ENCODE measurements around the gene DRG2.

Gene DRG2

DNA sequence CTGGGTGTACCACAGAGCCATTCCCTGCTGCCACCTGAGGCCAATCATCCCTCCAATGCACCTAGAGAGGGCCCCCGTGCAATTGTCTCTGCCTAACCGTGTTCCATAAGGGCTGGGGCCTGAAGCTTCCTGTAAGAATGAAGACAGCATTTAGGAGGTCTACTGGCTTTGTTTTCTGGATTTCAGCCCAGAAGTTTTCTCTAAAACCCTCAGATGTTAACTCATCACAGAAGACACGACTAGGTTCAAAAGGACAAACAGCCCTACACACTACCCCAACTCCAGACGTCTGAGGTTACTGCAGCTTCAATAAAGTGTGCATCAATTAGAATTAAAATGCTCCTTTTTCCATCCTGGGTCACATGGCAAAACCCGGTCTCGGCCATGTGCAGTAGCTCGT lies 10.8 kb upstream of the DRG2 start:
- peak; percentile 54 for DNase-seq

- no peak for DNase-seq
These were observed 8.2 kb upstream of the DRG2 start for GRCh38 chr17:18079543-18079942.

DNA sequence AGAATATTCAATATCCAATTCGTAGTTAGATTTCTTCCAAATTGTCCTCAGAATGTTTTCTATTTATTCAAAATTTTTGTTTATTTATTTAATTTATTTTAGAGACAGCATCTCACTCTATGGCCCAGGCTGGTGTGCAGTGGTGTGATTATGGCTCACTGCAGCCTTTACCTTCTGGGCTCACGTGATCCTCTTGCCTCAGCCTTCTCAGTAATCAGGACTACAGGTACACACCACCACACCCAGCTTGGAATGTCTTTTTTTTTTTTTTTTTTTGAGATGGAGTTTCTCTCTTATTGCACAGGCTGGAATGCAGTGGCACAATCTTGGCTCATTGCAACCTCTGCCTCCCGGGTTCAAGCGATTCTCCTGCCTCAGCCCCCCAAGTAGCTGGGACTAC lies 3.5 kb upstream of the DRG2 start:
- DNase-seq: no peak

DNA sequence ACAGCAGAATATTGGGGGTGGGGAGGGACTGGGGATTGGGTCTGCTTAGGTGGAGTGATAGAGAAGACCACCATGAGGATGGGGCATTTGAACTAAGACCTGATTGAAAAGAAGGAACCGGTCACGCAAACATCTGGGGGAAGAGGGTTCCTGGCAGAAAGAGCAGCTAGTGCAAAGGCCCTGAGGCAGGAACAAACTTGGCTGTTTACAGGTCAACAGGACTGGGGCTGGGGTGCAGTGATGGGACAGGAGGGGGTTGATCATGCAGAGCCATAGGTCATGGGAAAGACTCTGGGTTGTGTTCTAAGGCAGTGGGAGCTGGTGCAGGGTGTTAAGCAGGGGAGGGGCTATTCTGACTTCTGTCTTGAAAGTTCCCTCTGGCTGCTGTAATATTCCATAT lies 1.9 kb downstream of the DRG2 start:
- no peak for DNase-seq

DNA sequence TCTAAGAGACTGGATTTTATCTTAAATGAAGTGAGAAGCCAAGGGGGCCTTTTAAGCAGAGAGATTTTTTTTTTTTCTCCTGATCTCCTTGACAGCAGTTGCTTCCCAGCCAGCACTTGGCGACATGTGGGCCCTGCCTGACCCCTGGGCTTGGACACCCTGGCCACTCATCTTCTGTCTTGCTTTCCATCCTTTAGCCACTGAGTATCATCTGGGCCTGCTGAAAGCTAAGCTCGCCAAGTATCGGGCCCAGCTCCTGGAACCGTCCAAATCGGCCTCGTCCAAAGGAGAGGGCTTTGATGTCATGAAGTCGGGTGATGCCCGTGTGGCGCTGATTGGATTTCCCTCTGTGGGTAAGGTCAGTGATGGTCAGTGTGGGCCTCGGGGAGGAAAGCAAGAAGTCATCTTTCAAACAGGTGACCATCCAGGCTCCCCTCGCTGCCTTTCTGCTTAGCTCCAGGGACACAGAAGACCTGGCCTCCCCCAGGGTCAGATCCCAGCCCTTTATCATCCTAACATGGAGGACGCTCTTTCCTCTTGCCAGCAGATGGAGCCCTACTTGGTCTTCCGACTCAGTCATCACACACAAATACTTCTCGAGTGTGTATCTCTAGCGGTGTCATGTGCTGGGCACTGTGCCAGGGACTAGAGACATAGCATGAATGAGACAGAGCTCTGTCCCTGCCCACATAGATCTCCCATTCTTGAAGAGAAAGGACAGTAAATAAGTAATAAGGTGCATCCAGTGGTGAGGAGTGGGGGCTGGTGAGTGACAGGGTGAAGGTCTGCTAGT lies 6.1 kb downstream of the DRG2 start:
- peak; percentile 68 for DNase-seq

DNA sequence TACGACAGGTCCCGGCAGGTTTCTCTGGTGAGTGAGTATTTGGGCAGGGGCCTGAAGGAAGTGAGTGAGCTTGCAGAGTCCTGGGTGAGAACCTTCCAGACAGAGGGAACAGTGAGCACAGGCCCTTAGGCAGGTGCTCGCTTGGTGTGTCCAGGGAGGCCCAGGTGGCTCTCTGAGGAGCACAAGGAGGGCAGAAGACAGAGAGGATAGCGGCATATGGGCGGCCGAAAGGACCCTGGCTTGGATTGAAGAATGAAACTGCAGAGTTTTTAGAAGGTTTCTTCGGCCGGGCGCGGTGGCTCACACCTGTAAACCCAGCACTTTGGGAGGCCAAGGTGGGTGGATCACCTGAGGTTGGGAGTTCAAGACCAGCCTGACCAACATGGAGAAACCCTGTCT lies 6.7 kb downstream of the DRG2 start:
- no peak for DNase-seq

DNA sequence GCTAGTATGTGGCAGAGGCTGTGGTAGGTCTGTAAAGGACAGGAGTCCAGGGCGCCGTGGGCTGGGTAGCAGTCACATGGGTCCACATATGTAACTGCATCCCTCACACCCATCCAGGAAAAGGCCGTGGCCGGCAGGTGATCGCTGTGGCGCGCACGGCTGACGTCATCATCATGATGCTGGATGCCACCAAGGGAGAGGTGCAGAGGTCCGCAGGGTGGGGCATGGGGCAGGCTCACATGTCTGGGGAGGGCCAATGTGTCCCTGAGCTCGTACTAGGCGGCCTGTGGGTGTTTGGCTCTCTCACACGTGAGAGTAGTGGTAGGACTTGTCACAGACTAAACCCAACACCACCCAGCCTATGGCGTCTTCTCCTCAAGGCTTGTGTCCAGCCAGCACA lies 11.8 kb downstream of the DRG2 start:
- no peak for DNase-seq

- no peak for DNase-seq
These were observed 12.9 kb downstream of the DRG2 start for GRCh38 chr17:18100616-18101015.

DNA sequence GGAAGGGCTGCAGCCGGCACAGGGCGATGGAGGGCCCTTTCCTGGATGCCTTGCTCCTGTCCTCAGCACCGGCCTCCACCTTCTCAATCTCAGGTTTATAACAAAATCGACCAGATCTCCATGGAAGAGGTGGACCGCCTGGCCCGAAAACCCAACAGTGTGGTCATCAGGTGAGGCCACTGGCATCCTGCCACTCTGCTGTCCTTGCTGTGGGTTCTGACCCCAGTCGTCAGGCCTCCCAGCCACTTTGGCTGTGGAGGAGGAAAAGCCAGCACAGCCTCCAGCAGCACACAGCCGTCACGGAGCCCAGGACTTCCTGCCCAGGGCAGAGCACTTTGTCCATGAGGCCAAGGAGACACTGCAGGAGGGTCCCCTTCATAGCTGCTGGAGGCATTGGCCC lies 14.1 kb downstream of the DRG2 start:
- DNase-seq: no peak

DNA sequence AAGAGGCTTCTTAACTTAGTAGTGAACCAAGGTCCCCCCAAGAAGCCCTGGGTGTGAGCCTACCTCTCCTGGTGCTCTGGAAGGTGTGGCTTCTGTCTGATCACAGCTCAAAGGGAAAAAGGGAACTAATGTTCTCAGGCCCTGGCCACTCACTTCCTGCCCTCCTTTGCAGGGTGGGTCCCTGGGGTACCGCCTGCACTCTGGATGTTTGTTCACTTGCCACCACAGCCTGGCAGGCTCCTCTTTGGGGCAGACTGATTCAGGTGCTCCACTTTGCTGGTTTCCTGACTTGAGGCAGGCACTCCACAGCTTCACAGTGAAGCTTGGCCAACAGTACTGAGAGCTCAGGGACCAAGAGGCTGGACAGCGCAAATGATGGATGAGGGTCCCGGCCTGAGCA lies 14.9 kb downstream of the DRG2 start:
- DNase-seq: no peak

DNA sequence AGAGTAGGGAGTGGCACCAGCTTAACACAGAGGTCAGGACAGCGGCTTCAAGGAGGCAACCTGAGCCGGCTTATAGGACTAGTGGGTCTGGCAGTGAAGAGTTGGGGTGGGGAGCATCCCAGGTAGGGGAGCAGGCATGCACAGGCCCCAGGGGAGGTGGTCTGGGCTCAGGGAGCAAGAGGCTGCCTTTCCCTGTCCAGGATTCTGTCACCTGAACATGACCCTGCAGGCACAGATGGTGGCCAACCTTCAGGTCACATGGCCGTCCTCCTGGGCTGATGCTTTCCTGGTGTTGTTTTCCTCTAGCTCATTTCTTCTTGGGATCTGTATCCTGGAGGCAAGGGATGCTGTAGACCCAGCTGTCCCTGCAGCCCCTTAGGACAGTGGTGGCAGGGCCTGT lies 17.3 kb downstream of the DRG2 start:
- no peak for DNase-seq

DNA sequence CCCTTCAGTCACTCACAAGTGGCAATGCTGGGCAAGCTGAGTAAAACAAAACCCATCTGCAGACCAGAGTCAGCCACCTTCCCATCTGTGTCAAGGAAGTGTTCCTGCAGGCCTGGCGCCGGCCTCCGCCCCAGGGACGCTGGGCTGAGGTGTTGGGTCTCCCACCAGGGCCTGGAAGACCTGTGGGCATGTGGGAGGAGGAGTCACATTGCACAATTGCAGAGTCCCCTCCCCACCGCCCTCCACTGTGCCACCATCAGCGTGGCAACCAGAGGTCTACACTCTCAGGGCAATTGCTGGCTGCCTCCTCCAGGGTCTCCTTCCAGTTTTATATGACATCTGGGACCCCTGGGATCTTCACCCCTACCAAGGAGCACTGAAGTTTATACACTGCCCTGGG lies 17.8 kb downstream of the DRG2 start:
- no peak for DNase-seq

DNA sequence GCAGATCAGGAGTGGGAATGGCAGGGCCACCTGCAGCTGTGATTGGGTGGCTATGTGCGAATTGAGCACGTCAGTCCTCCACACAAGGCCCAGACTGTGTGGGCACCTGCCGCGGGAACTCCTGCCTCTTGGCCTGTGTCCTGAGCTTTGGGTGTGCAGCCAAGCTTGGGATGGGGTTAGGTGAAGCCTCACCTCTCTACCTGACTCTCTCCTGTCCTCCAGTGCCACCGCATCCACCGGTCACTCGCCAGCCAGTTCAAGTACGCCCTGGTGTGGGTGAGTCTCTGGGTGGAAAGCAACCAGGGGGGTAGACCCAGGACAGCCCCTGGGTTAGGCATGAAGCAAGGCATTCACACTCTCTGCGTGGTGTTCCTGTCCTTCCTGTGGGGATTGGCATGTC lies 18.5 kb downstream of the DRG2 start:
- DNase-seq: no peak

- DNase-seq: no peak
These were observed 19.5 kb downstream of the DRG2 start for GRCh38 chr17:18107061-18107790.

DNA sequence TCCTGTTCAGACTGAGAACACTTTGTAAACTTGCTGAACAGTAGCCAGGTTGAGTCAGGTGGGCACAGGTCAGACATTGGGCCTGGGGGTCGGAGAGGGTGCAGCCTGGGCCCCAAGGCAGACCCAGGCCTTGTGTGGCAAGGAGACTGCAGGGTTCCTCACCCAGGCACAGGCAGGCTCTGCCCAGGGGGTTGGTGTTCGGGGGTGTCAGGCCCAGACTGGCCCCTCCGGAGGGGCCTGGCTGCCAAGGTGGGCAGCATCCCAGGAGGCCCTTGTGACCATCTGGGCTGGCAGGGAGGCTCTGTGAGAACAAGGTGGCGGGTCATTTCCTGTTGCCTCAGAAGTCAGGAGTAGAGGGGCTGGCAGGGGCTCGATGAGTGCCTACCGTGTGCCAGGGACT lies 20.2 kb downstream of the DRG2 start:
- DNase-seq: no peak

- DNase-seq: no peak
These were observed 20.9 kb downstream of the DRG2 start, which contains the start of gene MYO15A for GRCh38 chr17:18108401-18109312. Gene MYO15A, plus strand, starts transcription at chr17:18108756. Its CDS starts 10,045 bp downstream, at chr17:18118801.

DNA sequence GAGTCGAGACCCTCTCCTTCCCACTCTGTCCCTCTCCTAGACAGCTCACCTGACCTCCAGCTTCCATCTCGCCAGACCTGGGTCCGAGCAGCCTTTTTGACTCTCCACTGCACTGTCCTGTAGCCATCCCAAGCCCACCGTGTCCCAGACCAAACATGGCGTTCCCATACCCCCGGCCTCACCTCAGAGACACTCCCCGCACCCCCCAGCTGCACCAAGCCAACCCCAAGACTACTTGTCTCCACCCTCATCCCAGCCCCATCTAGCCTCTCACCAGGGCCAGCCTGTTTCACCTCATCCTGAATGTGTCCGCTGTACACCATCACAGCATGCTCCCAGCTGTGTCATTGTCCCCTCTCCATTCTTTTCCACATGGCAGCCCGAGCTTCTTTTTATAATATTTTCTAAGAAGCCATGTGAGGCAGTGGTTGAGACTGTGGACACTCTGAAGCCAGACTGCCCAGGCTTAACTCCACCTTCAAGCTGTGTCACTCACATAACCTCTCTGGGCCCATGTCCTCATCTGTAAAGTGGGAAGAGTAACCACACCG lies 22.3 kb downstream of the DRG2 start:
- no peak for DNase-seq

DNA sequence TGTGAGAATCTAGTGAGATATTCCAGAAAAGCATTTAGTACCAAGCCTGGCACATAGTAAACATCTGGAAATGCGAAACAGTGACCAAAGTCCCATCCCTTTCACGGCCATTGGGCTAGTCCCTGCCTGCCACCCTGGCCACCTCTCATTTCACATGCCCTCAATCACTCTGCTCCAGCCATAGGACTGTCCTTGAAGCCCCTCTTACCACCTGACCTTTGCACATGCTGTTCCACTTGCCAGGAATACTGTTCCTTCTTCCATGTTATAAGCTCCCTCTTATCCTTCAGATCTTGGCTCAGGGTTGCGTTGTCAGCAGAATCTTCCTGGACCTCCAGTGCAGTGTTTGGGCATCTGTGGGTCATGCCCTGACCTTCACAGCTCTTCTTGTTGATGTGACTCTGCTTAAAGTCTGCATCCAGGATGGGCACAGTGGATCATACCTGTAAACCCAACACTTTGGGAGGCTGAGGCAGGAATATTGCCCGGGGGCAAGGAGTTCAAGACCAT lies 22.9 kb downstream of the DRG2 start:
- no peak for DNase-seq

DNA sequence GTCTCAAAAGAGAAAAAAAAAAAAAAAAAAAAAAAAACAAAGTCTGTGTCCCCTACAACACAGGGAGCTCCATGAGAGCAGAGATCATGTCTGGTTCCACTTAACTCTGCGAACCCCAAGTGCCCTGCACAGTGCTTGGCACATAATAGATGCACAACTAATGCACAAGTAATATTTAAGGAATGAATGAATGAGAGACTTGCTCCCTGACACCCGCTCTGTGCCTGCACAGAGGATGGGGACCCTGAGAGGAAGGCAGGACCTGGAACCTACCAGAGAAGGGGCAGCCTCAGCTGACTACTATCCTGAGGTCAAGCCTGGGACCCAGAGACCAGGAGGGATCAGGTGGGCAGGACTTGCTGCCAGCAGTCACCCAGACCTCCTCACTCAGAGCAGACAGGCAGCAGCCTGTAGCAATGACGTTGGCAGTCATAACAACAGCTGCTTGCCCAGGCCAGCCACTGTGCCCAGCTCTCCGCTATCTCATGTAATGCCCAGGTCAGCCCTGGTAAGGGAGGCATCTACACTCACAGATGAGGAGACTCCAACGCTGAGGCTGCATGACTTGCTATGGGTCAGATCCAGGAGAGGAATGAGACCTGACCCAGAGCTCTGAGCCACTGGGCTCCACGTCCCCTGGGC lies 23.7 kb downstream of the DRG2 start:
- DNase-seq: no peak

- DNase-seq: no peak
These were observed 27.8 kb downstream of the DRG2 start for GRCh38 chr17:18115517-18115916.

GRCh38 chr17:18116078-18116477 lies 28.3 kb downstream of the DRG2 start:
- no peak for DNase-seq

DNA sequence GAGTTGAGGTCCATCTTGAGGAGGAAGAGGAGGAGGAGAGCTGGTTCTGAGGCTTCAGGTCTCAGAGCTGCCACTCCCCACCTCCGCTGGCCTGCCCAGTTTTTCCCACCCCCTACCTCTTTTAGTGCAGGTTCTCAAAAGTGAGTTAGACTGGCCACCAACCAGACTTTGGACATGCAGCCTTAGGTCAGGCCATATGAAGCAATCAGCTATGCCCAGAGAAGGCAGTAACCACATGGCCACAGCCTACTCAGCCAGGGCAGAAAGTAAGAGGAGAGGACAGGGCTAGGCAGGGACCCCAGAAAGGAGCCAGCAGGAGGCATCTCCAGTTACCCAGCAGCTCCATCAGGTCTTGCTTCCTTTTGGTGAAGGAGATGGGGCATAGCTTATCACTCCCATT lies 29.8 kb downstream of the DRG2 start:
- DNase-seq: no peak
